ENCODE results near the gene SPTB. TPM values are rescaled to one million over a fixed set of nuclear protein-coding genes. Genes with fewer than 3 reads are reported as not detected.

Gene SPTB
- total RNA-seq, 4 donors from 2014 or later = 0.17 to 7.5 (median 1.1) TPM

DNA sequence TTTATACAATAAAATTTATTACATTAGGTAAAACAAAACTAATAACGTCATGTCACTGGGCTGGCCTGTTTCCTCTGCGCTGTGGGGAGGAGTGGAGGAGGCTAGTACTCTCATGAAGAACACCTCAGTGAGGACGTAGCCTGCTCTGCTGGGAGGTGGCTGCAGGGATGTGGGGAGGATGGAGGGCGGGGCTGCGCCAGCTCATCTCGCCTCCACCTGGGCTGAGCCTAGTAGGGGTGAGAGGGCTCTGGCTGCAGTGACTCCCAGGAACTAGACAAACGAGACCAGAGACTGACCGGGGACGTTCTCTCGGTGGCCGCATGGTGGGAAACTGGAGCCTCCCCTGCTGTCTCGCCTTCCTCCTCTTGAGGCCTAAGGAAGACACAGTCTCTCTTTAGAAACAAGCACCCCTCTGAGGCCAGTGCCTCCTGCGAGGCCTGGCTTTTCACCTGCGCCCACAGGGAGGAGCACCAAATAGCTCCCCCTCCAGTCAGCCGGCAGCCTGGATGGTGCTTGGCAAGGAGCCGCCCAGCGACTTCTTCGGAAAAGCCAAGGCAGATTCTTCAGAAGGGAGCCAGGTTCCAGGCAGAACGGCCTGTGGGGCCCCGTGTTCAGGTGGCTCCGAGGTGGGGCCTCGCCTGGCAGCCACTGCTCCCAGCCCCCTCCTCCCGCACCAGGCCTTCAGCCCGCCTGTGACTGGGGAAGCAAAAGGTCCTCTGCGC, 113.1 kb downstream of the SPTB start:
- TF ChIP-seq, protein P1, sequence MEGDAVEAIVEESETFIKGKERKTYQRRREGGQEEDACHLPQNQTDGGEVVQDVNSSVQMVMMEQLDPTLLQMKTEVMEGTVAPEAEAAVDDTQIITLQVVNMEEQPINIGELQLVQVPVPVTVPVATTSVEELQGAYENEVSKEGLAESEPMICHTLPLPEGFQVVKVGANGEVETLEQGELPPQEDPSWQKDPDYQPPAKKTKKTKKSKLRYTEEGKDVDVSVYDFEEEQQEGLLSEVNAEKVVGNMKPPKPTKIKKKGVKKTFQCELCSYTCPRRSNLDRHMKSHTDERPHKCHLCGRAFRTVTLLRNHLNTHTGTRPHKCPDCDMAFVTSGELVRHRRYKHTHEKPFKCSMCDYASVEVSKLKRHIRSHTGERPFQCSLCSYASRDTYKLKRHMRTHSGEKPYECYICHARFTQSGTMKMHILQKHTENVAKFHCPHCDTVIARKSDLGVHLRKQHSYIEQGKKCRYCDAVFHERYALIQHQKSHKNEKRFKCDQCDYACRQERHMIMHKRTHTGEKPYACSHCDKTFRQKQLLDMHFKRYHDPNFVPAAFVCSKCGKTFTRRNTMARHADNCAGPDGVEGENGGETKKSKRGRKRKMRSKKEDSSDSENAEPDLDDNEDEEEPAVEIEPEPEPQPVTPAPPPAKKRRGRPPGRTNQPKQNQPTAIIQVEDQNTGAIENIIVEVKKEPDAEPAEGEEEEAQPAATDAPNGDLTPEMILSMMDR (IDR thresholded peaks at IDR 0.05; ENCODE audit: low read depth) = no peak

DNA sequence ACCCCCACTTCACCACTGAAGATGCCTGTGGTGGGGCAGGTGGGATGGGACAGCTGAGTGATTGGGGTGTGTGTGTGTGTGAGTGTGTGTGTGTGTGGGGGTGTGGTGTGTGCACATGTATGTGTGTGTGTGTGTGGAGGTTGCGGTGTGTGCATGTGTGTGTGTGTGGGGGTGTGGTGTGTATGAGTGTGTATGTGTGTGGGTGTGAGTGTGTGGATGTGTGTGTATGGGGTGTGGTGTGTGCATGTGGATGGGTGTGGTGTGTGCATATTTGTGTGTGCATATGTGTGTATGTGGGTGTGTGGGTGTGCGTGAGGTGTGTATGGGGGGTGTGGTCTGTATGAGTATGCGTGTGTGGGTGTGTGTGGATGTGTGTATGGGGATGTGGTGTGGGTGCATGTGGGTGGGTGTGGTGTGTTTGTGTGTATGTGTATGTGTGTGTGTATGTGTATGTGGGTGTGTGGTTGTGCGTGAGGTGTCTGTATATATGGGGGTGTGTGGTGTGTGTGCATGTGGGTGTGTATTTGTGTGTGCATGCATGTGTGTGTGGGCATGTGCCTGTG, 113.9 kb downstream of the SPTB start:
- TF ChIP-seq, protein P1 (IDR thresholded peaks at IDR 0.05; ENCODE audit: low read depth) = no peak

DNA sequence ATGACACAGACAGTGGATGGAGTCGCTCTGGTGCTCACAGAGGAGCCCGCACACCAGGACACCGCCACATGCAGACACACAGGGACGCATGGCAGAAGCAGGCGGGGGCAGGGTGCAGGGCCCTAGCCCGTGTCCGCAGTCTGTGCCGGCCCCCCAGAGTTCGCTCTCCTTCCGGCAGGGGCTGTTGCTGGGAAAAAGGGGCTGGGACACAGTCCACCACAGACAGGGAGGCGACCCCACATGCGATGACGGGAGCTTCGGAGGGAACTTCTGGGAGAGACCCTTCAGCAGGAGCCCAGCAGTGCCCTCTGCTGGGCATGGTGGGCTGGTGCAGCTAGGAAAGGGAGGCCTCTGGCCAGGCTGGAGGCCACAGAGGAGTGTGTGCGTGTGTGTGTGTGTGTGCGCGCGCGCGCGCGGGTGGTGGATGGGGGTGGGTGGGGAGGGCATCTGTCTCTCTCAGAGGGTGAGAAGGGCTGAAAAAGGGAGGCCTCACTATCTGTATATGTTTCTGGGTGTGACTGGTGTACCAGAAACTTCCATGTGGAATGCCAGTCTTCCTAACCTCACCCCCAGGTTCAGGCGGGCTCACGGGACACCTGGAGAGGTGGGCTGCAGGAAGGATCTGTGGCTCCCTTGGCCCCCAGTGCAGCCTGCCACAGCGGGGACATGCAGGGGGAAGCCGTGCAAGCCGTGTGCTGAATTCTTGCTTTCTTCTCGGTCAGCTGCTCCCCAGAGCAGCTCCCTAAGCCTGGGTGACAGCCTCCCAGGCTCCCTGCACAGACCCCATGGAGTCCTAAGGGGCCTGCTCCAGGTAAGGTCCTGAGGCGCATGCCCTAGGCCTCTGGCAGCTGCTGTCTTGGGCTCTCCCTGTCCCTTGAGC, 114.8 kb downstream of the SPTB start:
- TF ChIP-seq, protein P1 (IDR thresholded peaks at IDR 0.05; ENCODE audit: low read depth) = no peak

DNA sequence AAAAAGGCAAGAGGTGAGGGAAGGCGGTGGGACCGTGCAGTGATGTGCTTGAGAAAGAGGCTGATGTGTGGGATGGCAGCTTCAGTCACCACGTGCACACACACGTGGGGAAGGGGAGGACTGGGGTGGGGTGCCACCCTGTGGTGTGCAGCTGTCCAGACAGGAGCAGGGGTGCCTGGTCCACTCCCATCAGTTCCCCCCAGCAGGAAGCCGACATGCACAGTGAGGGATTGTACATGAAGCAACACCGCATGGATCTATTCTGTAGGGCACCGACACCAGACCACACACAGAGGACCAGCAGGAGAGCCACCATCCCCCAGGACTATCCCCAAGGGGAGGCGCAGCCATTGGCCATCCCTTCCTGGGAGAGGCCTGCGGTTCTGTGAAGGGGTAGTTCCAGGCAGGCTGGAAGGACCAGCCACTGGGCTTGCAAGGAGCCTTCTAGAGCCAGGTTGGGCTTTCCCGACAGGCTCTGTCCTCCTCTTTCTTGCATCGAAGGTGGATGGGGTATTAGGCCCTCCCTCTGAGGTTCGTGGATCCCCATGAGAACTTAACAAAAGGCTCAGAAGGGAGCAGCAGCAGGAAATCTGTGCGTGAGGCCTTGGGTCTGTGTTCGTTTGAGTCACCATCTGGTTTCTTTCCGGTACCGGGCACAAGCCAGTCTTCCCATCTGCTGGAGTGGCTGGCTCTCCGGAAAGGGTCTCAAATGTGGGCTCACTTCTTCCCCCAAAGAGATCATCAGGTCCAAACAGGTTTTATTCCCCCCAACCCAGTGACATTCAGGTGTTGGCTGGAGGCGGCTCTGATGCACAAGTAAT, 115.7 kb downstream of the SPTB start:
- TF ChIP-seq, protein P1 (IDR thresholded peaks at IDR 0.05; ENCODE audit: low read depth) = no peak

DNA sequence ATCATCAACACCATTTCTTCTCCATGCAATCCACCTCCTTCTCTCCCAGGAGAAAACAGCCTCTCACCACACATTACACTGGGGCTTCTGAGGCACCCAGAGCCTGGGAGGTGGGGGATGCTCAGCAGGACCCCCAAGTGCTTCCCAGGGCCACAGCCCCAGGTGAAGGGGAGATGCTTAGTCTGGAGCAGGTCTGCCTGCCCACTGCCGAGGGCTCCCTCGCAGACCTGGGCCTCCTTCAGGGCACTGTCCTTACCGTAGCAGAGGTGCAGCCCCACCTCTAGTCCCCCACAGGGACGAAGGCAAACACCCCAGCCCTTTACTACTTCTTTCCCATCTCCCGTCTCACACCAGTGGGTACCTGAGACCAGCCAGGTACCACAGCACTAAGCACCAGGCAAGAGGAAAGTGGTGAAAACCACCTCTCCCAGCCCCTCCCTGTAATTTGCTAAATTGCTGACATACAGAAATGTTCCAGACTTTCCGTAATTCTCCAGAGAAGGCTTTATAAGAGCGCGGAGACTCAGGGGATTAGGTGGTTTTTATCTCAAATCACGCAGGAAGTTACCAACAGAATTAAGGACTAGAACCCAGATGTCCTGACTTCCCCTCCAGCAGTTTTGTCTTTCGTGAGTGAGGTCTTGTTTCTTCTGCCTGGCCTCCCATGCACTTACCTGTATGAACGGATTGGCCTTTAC, 116.5 kb downstream of the SPTB start:
- TF ChIP-seq, protein P1 (IDR thresholded peaks at IDR 0.05; ENCODE audit: low read depth) = no peak

DNA sequence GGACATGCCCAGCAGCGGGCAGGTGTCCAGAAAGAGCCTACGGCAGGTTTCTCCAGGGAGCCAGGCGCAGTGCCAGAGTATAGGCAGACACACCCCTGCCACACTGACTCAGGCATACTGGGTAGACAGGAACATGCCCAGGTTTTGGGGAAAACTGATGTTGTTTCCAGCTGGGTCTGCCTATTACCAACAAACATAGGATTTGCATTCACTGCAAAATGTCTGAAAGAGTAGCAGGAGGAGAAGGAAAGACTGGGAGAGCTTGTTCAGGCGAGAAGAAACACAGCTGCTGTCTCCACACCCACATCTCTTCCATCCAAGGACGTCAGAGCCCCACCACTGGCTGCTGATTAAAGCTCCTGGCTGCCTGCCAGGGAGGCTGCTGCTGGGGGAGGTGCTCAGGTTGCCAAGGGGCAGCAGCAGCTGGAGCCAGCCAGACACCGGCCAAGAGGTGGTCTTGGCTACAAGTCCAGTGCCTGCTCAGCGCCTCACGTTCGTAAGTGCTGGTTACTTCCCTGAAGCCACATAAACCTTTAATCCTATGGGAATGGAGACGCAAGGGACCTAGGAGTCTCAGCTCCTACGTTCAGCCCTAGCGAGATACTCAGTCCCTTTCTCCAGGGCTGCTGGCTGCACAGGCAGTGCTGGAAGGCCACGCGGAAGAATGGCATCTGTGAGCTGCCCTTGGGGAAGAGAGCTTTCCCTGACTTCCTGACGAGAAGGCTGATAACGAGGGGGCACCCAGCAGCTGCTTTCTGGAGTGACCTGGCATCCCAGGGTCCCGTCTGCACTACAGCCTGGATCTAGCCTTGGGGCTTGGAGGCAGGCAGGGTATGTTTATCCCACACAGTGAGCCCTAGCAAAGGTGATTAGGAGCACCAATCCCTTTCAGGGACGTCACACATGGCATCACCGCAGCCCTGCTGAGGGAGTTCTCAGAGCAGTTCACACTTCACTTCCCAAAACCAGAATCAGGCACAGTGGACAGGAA, 117.4 kb downstream of the SPTB start:
- TF ChIP-seq, protein P1 (IDR thresholded peaks at IDR 0.05; ENCODE audit: low read depth) = no peak

Measured in subcutaneous adipose tissue (tissue), 4 donors.